Progenitor cell of endocrine pancreas (in vitro differentiated cells): ENCODE data around the gene MIGA1. TPM values are rescaled to one million over a fixed set of nuclear protein-coding genes. Genes with fewer than 3 reads are reported as not detected.

ENCODE experiments used
- DNase-seq: peaks from one replicate; pipeline ENCODE4 v3.0.0; 2021; ENCODE audit warnings: low spot score; ENCODE audit not compliant: unreplicated experiment
- H3K27ac Mint-ChIP-seq: 2 replicates; pipeline ENCODE4 v1.8.0; 2021; ENCODE audit warnings: mild to moderate bottlenecking, moderate library complexity, mixed read lengths
- H3K27me3 Mint-ChIP-seq: 2 replicates; pipeline ENCODE4 v1.8.0; 2021; ENCODE audit warnings: mixed read lengths
- H3K36me3 Mint-ChIP-seq: 2 replicates; pipeline ENCODE4 v1.8.0; 2022; ENCODE audit warnings: mixed read lengths; ENCODE audit not compliant: insufficient read depth
- H3K4me1 Mint-ChIP-seq: 2 replicates; pipeline ENCODE4 v1.8.0; 2021; ENCODE audit warnings: low read depth, mixed read lengths
- H3K4me3 Mint-ChIP-seq: 2 replicates; pipeline ENCODE4 v1.8.0; 2021; ENCODE audit warnings: low read depth, mild to moderate bottlenecking, moderate library complexity, mixed read lengths
- H3K9me3 Mint-ChIP-seq: 2 replicates; pipeline ENCODE4 v1.8.0; 2021; ENCODE audit warnings: low read depth, mixed read lengths
- total RNA-seq: library from RNA; stranded (reverse); gene quantifications from 2 replicates; pipeline ENCODE4 v1.2.1, GENCODE V29; 2021
- TF ChIP-seq, protein P1 (sequence below): fragments of 200-600 bp; sonication (generic); IDR thresholded peaks from one replicate; pipeline ENCODE4 v1.5.0; 2021; ENCODE audit warnings: antibody characterized with exemption, mild to moderate bottlenecking; ENCODE audit not compliant: unreplicated experiment

The MIGA1 gene
- total RNA-seq, 1 donor from 2014 or later, result 14.9 TPM

DNA sequence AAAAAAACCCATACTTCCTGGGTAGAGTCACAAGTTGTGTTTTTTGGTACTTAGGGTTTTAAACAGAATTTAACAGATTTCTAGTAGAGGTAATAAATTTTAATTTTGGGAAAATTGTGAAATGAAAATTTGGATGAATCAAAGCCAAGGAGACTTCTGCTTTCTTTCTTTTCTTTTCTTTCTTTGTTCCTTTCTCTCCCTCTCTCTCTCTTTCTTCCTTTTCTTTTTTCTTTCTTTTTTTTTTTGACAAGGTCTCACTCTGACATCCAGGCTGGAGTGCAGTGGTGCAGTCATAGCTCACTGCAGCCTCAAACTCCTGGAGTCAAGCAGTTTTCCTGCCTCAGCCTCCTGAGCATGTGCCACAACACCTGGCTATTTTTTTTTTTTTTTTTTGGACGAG, 62.1 kb downstream of the MIGA1 start:
- Mint-ChIP-seq H3K27ac (no peak overlapping the region), H3K36me3 (peaks cover 2% of the 10 kb centered on the region), H3K9me3 (no peaks in the 10 kb centered on the region), H3K4me3 (no peak overlapping the region), H3K4me1 (no peaks in the 10 kb centered on the region), H3K27me3 (no peaks in the 10 kb centered on the region)
- TF ChIP-seq, protein P1, sequence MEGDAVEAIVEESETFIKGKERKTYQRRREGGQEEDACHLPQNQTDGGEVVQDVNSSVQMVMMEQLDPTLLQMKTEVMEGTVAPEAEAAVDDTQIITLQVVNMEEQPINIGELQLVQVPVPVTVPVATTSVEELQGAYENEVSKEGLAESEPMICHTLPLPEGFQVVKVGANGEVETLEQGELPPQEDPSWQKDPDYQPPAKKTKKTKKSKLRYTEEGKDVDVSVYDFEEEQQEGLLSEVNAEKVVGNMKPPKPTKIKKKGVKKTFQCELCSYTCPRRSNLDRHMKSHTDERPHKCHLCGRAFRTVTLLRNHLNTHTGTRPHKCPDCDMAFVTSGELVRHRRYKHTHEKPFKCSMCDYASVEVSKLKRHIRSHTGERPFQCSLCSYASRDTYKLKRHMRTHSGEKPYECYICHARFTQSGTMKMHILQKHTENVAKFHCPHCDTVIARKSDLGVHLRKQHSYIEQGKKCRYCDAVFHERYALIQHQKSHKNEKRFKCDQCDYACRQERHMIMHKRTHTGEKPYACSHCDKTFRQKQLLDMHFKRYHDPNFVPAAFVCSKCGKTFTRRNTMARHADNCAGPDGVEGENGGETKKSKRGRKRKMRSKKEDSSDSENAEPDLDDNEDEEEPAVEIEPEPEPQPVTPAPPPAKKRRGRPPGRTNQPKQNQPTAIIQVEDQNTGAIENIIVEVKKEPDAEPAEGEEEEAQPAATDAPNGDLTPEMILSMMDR, result no peak
- DNase-seq, result no peak

DNA sequence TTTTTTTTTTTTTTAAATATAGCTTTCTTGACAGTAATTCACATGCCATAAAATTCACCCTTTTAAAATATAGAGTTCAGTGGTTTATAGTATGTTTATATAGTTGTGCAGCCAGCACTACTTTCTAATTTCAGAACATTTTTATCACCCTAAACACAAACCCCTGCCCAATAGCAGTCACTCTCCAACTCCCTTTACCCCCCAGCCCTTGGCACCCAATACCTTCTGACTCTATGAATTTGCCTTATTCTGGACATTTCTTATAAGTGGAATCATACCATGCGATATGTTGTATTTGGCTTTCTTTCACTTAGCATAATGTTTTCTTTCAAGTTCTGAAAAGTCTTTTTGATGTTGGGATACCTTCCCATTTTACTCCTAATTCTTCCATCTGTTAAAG, 66.5 kb downstream of the MIGA1 start:
- no peaks in the 10 kb centered on the region for H3K27me3 Mint-ChIP-seq
- H3K27ac Mint-ChIP-seq, result no peak overlapping the region
- no peaks in the 10 kb centered on the region for H3K9me3 Mint-ChIP-seq
- H3K4me1 Mint-ChIP-seq, result no peaks in the 10 kb centered on the region
- TF ChIP-seq, protein P1, result no peak
- DNase-seq, result no peak
- H3K36me3 Mint-ChIP-seq, result peaks cover 2% of the 10 kb centered on the region
- no peak overlapping the region for H3K4me3 Mint-ChIP-seq

DNA sequence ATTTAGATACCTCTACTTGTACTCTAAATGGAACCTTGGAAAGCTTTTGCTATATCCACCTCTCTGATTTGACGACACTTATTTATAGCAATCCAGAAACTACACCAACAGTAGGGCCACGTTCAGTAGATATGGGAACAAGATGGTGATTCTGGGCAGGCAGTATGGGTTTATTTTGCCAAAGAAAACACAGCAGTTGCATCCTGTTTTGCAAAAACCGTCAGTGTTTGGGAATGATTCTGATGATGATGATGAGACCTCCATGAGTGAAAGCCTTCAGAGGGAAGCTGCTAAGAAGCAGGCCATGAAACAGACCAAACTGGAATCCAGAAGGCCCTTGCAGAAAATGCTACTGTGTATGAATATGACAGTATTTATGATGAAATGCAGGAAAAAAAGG, 67.5 kb downstream of the MIGA1 start:
- no peak for DNase-seq
- TF ChIP-seq, protein P1, result no peak
- H3K36me3 Mint-ChIP-seq, result peaks cover 2% of the 10 kb centered on the region
- no peaks in the 10 kb centered on the region for H3K27me3 Mint-ChIP-seq
- H3K4me1 Mint-ChIP-seq, result no peaks in the 10 kb centered on the region
- H3K27ac Mint-ChIP-seq, result no peak overlapping the region
- H3K9me3 Mint-ChIP-seq, result no peaks in the 10 kb centered on the region
- H3K4me3 Mint-ChIP-seq, result no peak overlapping the region

DNA sequence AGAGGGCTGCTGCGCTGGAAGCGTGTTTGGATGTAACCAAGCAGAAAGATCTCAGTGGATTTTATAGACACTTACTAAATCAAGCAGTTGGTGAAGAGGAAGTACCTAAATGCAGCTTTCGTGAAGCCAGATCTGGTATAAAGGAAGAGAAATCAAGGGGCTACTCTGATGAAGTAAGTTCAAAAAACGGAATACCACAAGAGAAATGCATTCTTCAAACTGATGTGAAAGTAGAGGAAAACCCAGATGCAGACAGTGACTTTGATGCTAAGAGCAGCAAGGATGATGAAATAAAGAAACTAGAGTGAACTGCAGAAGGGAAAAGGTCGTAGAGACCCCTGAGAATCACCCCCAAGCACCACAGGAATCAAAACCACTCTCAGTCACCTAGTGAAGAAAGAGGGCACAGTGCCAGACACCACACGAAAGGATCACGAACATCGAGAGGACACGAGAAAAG, 68.2 kb downstream of the MIGA1 start:
- Mint-ChIP-seq H3K27ac (no peak overlapping the region), H3K36me3 (peaks cover 2% of the 10 kb centered on the region), H3K4me3 (no peak overlapping the region), H3K4me1 (no peaks in the 10 kb centered on the region), H3K27me3 (no peaks in the 10 kb centered on the region), H3K9me3 (no peaks in the 10 kb centered on the region)
- no peak for DNase-seq
- TF ChIP-seq, protein P1, result no peak

DNA sequence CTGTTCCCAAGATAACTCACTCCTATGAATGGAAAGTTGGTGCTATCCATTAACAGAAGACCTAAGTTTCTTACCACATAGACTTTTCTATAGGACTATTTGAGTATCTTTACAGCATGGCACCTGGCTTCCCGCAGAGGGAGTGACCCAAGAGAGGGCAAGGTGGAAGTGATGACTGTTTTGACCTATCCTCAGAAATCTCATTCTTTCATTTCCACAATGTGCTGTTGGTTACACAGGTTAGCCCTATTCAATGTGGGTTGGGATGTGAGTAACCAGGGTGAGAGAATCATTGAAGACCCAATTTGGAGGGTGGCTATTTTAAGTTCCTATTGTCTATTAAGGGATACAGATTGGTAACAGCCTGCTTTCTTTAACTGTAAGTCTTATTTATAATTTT, 70.6 kb downstream of the MIGA1 start:
- no peak overlapping the region for H3K4me3 Mint-ChIP-seq
- no peak for DNase-seq
- H3K4me1 Mint-ChIP-seq, result no peaks in the 10 kb centered on the region
- no peaks in the 10 kb centered on the region for H3K27me3 Mint-ChIP-seq
- TF ChIP-seq, protein P1, result no peak
- H3K36me3 Mint-ChIP-seq, result peaks cover 20% of the 10 kb centered on the region
- no peak overlapping the region for H3K27ac Mint-ChIP-seq
- H3K9me3 Mint-ChIP-seq, result peaks cover 16% of the 10 kb centered on the region
